Smooth muscle cell of the brain vasculature (primary cell): Measurements from ENCODE around the gene GATA6.

Source experiments
- DNase-seq: peaks from one replicate; pipeline ENCODE4 v3.0.0-alpha.2; 2012; ENCODE audit warnings: low read depth, low spot score

The GATA6 gene

DNA sequence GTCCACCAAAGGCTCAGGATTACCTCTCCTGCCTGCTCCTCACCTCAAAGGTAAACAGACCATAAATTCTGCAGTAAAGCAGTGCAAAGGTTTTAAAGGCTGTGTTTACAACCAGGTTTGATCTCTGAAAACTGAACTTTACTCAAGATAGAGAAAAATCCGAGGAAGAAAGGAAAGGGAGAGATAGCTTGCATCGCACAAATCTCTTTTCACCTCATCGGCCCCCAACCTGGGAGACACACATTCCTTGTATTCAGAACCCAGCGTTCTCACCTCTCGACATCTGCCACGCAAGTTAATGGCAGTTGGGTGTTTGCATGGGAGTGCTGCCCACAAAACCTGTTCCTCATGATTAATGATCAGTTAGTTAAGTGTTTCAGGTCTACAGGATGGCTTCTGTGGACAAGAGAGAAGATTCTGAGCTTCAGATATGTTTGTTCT is 72.6 kb downstream of the GATA6 start:
- no peak for DNase-seq

DNA sequence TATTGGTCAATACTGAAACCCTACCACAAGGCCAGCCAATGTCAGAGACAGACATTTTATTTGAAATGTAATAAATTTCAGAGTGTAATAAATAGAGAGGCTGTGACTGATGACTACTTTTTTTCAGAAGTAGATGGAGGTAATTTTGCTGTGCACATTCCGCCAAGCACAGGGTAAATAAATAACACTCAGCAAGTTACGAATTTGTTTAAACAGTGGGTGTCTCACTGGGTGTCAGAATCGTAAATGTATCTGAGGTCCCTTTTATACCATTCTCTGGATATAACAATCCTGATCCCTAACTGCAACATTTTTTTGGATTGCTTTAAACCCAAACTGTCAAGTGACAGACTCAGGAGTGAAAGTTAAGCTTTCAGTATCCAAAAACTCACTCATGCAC is 74.1 kb downstream of the GATA6 start:
- no peak for DNase-seq

DNA sequence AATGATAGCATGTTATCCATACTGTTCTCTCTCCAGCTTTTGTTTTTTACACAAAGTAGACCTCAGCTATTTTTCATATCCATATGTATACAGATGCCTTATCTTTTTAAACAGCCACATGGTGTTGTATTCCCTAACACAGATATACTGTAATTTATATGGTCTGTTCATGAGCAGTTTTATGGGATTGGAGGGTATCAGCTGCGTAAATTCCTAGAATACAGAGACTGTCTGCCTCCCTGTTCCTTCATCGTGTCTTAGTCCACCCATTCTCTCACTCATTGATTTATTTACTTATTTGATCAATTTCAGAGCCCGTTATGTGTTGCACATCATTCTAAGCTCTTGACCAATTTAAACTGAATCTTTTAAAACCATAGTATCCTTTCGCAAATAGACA is 80.6 kb downstream of the GATA6 start:
- no peak for DNase-seq

DNA sequence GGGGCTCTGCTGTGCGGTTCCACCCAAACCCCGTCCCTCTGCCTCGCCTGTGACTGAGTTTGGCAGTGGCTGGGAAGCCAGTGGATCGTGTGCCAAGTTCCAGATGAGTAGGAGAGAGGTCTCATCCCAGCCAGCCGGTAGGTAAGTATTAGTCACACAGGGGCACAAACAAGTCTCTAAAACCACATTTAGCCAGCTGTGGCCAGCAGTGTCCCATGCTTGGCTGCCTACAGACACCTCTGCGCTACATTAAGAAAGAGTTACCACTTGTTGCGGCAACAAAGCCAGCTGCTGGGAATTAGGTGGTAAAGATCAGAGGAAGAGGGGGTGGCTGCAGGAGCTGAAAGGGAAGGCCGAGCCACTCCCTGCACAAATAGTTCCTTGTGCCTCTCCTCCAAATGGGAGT is 81.2 kb downstream of the GATA6 start:
- no peak for DNase-seq
